HepG2 (cell line): ENCODE results near the gene FGFR3.

ENCODE experiments used
- EHMT2 ChIP-seq: fragments of 200-600 bp; sonication (generic); IDR thresholded peaks from 2 replicates; pipeline ENCODE4 v1.7.0; 2017; ENCODE audit warnings: antibody characterized with exemption, low read depth, low read length, borderline replicate concordance
- EZH2 ChIP-seq: conservative IDR thresholded peaks from 2 replicates; pipeline ENCODE4 v1.6.1; 2012; ENCODE audit warnings: mild to moderate bottlenecking, low read depth, low read length, moderate library complexity
- FOSL2 ChIP-seq: sonication (generic); formaldehyde crosslinking; IDR thresholded peaks from 2 replicates; pipeline ENCODE4 v1.4.0; 2020; ENCODE audit warnings: missing genetic modification reagents
- HMGA1 ChIP-seq: sonication (generic); formaldehyde crosslinking; conservative IDR thresholded peaks from 2 replicates; pipeline ENCODE4 v1.4.0; 2020; ENCODE audit warnings: missing genetic modification reagents
- MED1 ChIP-seq: sonication (generic); formaldehyde crosslinking; IDR thresholded peaks from 2 replicates; pipeline ENCODE4 v1.4.0; 2020; ENCODE audit warnings: missing genetic modification reagents
- RFX5 ChIP-seq: IDR thresholded peaks from 2 replicates; pipeline ENCODE4 v1.6.1; 2011; ENCODE audit warnings: low read depth, low read length, improper control_type of control experiment
- ZNF83 ChIP-seq: sonication (generic); formaldehyde crosslinking; IDR thresholded peaks from 2 replicates; pipeline ENCODE4 v1.4.0; 2020; ENCODE audit warnings: missing genetic modification reagents, mild to moderate bottlenecking, borderline replicate concordance
- TF ChIP-seq, protein P1 (sequence below): sonication (generic); formaldehyde crosslinking; IDR thresholded peaks from 2 replicates; pipeline ENCODE4 v1.5.0; 2020; ENCODE audit warnings: mild to moderate bottlenecking, missing genetic modification reagents, moderate library complexity
- TF ChIP-seq, protein P2 (sequence below): sonication (generic); formaldehyde crosslinking; IDR thresholded peaks from 2 replicates; pipeline ENCODE4 v1.4.0; 2020; ENCODE audit warnings: missing genetic modification reagents, borderline replicate concordance
- TF ChIP-seq, protein P3 (sequence below), 2 experiments: fragments of 450-650 bp in 1 of 2; sonication (generic) in 1 of 2; formaldehyde crosslinking in 1 of 2; IDR thresholded peaks; 2 replicates each; pipeline versions ENCODE4 v1.6.1 to v1.8.0; 2016 to 2022; ENCODE audit warnings: antibody characterized with exemption in 1 of 2, mild to moderate bottlenecking in 1 of 2, missing genetic modification reagents in 1 of 2
- TF ChIP-seq, protein P4 (sequence below): IDR thresholded peaks from 2 replicates; pipeline ENCODE4 v1.6.1; 2016
- TF ChIP-seq, protein P5 (sequence below): sonication (generic); formaldehyde crosslinking; IDR thresholded peaks from 2 replicates; pipeline ENCODE4 v1.4.0; 2020; ENCODE audit warnings: missing genetic modification reagents, mild to moderate bottlenecking, borderline replicate concordance

DNA sequence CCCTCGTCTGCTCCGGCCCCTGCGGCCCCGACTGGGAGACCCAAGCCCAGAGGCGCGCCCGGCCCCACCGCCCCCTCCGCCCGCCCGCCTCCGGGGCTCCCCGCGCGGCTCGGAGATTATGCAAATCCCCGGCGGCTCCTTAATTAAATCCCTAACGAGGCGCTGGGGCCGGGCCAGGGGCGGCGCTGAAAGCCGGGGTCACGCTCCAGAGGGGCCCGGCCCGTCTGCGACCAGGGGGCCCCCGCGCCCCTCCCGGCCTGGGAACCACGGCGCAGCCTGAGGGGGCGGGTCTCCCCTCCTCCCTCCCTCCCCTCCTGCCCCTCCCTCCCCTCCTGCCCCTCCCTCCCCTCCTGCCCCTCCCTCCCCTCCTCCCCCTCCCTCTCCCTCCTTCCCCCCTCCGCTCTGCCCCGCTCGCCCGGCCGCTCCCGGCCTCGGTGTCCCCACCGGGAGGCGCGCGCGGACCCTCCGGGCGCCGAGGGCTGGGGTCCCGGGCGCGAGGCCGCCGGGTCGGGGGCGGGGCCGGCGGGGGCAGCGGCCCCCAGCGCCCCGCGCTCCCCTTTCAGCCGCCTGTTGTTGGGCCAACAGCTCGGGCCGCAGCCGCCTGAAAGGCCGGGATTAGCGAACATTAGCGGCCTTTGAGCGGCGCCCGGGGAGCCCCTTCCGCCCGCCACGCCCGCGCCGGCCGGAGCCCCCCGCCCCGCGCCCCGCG lies 25.9 kb upstream of the FGFR3 start:
- TF ChIP-seq, protein P1, sequence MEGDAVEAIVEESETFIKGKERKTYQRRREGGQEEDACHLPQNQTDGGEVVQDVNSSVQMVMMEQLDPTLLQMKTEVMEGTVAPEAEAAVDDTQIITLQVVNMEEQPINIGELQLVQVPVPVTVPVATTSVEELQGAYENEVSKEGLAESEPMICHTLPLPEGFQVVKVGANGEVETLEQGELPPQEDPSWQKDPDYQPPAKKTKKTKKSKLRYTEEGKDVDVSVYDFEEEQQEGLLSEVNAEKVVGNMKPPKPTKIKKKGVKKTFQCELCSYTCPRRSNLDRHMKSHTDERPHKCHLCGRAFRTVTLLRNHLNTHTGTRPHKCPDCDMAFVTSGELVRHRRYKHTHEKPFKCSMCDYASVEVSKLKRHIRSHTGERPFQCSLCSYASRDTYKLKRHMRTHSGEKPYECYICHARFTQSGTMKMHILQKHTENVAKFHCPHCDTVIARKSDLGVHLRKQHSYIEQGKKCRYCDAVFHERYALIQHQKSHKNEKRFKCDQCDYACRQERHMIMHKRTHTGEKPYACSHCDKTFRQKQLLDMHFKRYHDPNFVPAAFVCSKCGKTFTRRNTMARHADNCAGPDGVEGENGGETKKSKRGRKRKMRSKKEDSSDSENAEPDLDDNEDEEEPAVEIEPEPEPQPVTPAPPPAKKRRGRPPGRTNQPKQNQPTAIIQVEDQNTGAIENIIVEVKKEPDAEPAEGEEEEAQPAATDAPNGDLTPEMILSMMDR (CRISPR knock-in tag): peak; percentile 33; the same call in 1 of the 2 replicates
- TF ChIP-seq RFX5 (no peak), EZH2 (no peak), MED1 (CRISPR knock-in tag) (no peak), HMGA1 (CRISPR knock-in tag) (no peak), ZNF83 (CRISPR knock-in tag) (no peak), FOSL2 (CRISPR knock-in tag) (no peak), EHMT2 (no peak)
- TF ChIP-seq, protein P2, sequence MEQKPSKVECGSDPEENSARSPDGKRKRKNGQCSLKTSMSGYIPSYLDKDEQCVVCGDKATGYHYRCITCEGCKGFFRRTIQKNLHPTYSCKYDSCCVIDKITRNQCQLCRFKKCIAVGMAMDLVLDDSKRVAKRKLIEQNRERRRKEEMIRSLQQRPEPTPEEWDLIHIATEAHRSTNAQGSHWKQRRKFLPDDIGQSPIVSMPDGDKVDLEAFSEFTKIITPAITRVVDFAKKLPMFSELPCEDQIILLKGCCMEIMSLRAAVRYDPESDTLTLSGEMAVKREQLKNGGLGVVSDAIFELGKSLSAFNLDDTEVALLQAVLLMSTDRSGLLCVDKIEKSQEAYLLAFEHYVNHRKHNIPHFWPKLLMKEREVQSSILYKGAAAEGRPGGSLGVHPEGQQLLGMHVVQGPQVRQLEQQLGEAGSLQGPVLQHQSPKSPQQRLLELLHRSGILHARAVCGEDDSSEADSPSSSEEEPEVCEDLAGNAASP (CRISPR knock-in tag): no peak
- TF ChIP-seq, protein P3, sequence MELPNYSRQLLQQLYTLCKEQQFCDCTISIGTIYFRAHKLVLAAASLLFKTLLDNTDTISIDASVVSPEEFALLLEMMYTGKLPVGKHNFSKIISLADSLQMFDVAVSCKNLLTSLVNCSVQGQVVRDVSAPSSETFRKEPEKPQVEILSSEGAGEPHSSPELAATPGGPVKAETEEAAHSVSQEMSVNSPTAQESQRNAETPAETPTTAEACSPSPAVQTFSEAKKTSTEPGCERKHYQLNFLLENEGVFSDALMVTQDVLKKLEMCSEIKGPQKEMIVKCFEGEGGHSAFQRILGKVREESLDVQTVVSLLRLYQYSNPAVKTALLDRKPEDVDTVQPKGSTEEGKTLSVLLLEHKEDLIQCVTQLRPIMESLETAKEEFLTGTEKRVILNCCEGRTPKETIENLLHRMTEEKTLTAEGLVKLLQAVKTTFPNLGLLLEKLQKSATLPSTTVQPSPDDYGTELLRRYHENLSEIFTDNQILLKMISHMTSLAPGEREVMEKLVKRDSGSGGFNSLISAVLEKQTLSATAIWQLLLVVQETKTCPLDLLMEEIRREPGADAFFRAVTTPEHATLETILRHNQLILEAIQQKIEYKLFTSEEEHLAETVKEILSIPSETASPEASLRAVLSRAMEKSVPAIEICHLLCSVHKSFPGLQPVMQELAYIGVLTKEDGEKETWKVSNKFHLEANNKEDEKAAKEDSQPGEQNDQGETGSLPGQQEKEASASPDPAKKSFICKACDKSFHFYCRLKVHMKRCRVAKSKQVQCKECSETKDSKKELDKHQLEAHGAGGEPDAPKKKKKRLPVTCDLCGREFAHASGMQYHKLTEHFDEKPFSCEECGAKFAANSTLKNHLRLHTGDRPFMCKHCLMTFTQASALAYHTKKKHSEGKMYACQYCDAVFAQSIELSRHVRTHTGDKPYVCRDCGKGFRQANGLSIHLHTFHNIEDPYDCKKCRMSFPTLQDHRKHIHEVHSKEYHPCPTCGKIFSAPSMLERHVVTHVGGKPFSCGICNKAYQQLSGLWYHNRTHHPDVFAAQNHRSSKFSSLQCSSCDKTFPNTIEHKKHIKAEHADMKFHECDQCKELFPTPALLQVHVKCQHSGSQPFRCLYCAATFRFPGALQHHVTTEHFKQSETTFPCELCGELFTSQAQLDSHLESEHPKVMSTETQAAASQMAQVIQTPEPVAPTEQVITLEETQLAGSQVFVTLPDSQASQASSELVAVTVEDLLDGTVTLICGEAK (IDR thresholded peaks at IDR 0.05): no peak
- TF ChIP-seq, protein P3 (CRISPR knock-in tag; IDR thresholded peaks at IDR 0.05): no peak
- TF ChIP-seq, protein P4, sequence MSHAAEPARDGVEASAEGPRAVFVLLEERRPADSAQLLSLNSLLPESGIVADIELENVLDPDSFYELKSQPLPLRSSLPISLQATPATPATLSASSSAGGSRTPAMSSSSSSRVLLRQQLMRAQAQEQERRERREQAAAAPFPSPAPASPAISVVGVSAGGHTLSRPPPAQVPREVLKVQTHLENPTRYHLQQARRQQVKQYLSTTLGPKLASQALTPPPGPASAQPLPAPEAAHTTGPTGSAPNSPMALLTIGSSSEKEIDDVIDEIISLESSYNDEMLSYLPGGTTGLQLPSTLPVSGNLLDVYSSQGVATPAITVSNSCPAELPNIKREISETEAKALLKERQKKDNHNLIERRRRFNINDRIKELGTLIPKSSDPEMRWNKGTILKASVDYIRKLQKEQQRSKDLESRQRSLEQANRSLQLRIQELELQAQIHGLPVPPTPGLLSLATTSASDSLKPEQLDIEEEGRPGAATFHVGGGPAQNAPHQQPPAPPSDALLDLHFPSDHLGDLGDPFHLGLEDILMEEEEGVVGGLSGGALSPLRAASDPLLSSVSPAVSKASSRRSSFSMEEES (CRISPR knock-in tag): no peak
- TF ChIP-seq, protein P5, sequence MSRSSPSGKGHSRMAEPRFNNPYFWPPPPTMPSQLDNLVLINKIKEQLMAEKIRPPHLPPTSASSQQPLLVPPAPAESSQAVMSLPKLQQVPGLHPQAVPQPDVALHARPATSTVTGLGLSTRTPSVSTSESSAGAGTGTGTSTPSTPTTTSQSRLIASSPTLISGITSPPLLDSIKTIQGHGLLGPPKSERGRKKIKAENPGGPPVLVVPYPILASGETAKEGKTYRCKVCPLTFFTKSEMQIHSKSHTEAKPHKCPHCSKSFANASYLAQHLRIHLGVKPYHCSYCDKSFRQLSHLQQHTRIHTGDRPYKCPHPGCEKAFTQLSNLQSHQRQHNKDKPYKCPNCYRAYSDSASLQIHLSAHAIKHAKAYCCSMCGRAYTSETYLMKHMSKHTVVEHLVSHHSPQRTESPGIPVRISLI (CRISPR knock-in tag): no peak
